GM19023 (cell line): ENCODE results near the gene CHIC2.

Experiments used
- ATAC-seq: cut with Tn5 transposase; IDR thresholded peaks from one replicate; pipeline ENCODE4 v1.9.1; 2021; ENCODE audit warnings: mild to moderate bottlenecking, moderate library complexity; ENCODE audit not compliant: unreplicated experiment

Gene CHIC2

GRCh38 chr4:54014666-54015160 lies 49.7 kb downstream of the CHIC2 start:
- no peak for ATAC-seq

DNA sequence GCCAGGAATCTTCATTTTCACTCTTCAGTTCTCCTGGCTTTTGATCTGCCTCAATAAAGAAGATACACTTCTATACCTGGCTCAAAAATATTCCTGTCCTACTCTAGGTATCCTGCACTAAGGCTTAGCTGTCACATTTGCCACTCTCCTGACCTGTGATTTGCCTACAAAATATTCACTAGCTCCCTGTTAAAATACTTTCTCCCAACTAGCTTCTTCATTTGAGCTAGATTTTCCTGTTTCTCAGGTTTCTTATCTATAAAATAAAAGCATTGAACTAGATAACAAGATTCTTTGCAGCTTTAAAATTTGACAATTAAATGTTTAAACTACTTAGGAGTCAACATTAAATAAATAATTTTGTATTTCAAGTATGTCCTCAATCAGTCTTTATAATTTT lies 53.2 kb downstream of the CHIC2 start:
- no peak for ATAC-seq

DNA sequence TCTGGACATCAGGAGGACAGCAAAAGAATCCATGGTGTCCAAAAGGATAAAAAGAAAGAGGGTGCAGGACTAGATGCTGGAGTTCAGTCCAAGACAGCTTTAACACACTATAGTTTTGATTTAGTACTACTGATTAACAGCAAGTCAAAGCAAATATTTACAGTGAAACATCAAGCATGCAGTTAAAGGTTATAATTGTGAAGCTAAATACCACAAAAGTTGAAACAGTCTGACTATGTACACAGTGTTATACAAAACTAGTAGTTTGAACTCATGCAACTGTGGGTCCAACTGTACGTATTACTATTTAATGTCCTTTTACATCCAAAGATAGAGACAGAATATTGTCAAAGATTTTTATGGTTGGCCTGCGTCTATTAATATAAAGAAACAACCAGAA lies 57.6 kb downstream of the CHIC2 start:
- ATAC-seq: no peak

GRCh38 chr4:54005475-54005874 lies 58.9 kb downstream of the CHIC2 start:
- no peak for ATAC-seq

DNA sequence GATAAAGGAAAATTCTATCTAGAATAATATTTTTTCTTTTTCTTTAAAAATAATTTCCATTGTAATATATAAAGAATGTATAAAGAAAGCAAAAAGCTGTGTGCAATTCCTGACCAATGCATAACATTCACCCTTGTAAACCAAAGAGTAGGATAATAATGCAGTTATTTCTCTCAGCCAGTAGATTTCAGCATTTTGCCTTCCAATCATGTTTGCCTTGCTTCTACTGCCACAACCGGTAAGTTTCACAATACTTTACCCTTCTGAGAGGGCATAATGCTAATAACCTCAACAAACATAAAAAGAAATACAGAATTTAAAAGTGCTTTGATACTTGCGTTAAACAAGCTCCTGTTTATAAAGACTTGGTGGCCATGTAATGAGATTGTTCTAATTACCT lies 59.9 kb downstream of the CHIC2 start:
- no peak for ATAC-seq

DNA sequence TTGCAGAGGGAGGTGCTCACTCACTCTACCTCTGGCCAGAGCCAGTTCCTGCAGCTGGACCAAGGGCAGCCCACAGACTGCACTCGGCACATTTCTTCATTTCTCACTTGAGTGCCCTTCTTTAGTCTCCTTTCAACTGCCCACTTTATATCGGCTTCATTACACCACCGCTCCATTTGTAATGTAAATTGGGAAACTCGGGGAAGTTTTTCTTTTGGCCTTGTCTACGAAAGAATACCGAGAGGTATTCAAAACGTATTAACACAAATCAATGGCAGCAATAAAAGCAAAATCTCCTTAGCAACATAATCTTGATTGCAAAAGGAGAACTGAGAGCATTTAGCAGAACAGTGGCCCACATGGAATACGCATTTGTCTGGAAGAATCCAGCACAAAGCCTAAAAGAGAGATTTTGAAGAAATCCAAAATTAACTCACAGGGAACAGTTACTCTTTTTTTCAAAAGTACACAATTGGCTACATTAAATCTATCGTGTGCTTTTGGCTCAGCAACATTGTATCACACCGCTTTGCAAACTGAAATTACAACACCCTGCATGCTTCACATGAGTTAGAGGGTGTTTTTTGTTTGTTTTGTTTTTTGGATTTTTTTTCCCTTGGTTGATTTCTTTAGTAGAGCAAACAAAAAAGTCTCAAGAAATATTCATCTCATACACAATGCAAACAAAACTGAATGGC lies 62.6 kb downstream of the CHIC2 start:
- ATAC-seq: no peak

DNA sequence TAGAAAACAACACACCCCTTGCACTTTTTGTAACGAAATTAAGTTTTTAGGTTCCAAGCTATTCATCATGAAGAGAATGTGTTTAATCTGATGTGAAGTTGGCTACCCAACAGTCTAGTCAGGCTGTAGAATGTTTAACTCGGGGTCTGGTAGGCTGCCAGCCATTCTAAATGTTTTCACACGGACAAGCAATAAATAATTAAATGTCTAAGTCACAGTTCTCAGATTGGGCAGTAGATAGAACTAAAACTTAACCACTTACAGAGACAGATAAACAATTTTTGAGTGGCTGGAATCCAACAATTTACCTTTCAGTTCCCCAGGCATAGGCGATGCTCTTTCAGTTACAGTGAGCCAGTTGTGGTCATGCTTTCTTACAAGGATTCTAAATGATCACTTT lies 66.5 kb downstream of the CHIC2 start:
- no peak for ATAC-seq

- ATAC-seq: no peak
Measured at GRCh38 chr4:53994382-53995102, 69.9 kb downstream of the CHIC2 start.

DNA sequence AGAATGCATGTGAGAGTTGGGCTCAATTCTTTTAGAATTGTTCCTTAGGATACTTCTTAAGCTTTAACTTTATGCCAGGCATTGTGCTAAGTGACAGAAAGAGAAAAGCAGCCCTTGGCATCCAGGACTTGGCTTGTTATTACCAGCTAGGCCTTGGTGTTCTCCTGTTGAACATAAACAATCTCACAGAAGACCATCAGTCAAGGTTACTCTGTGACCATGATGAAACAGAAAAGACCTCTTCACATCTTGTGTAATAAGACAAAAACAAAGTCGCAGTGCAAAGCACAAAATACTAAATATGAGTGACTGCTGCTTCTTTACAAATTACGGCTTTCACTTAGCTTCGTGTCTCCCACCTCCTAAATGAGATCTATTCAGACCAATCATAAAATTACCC lies 71.6 kb downstream of the CHIC2 start:
- no peak for ATAC-seq

DNA sequence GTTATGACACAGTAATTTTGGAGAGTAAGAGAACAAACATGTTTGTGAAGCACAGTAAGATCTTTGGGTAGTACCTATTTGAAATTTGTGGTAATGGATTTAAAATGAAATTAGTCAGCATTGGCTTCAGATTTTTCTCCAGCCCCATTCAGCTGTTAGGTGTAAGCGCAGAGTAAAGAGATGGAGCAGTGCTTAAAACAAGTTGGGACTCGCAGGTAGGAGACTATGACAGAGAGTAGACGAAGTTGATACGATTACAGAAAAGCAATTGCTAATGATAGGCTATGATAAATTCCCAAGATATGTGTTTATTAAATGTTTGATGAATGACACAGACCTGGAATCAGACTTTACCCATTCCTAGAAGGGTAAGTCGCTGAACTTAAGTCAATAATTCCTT lies 72.6 kb downstream of the CHIC2 start:
- ATAC-seq: no peak

GRCh38 chr4:53990641-53991040 lies 73.8 kb downstream of the CHIC2 start:
- no peak for ATAC-seq

GRCh38 chr4:53987761-53988171 lies 76.6 kb downstream of the CHIC2 start:
- ATAC-seq: no peak

DNA sequence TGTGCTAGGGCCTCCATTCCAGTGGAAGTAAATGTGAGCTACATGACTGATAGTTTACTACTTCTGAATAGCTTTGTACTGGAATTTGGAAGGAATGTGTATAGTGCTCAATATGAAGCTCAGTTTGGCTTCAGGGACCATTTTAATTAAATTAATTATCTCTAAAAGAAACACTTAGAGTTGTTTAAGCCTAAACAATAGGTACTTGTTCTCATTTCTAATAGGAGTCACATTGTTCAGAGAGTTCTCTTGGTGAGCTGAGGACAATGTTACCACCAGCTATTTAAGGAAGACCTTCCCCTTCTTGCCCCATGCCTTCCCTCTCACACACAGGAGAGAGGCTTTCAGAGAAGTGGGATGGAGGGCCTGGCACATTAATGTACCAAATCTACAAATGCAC lies 78.3 kb downstream of the CHIC2 start:
- no peak for ATAC-seq

DNA sequence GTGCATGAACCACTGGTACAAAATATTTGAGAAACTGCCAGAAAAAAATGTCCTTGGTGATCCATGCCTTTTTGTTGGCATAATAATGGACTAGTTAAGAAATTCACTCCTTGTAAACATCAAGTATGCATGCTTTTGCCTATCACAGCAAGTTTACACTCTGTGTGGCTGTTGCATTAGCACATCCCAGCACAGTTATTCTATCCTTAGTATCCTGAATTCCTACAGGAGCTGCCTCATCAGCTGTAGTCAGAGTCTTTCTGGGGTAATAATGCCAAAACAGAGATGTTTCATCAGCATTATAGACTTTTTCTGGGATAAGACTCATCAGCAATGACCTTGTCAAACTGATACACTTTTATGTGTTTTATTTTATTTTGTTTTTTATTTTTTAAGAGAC lies 82.8 kb downstream of the CHIC2 start:
- no peak for ATAC-seq

DNA sequence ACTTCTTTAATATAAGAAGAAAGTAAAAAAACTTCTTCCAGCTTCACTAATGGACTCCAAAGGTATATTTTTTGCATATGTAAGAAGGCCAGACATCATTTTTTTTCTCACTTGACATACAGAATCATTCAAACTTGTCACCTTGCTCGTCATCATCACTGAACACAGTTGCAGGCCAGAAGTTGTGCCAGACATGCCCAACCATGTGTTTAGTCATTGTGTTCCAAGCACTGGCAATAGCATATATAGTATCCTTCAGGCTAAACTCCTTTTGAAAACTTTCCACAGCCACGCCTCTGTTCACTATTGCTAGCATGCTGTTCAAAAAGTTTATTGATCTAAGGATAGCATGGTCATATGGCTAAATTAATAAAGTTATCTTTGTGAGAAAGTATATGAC lies 83.3 kb downstream of the CHIC2 start:
- no peak for ATAC-seq

DNA sequence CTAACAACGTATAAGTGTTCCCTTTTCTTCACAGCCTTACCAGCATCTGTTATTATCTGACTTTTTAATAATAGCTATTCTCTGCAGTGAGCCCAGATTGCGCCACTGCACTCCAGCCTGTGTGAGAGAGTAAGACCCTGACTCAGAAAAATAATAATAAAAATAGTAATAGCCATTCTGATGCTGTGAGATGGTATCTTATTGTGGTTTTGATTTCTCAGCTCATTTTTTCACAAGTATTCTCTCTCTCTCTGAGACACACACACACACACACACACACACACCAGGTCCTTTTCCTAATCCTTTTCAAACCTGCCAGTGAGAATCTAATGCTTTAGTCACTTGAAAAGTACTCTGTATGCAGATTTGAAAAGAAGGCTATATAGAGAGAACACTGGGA lies 89.8 kb downstream of the CHIC2 start:
- no peak for ATAC-seq

- no peak for ATAC-seq
Measured at GRCh38 chr4:53967986-53968385, 96.4 kb downstream of the CHIC2 start.

DNA sequence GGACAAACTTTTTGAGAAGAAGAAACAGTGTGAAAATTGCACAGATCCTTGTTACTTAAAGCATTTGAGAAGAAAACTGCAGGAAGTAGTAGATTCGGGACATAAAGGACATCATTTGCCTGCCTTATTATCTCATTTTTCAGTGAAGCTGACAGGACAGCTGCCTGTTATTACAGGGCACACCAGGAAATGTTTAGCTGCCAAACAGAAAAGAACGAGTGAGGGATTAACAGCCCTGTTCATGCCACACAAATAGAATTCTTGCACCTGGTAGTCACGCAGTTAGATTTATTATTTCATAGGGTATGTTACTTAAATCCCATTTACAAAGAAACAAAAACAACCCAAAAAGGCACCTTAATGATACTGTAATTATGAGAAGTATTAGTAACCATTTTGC lies 100.6 kb downstream of the CHIC2 start:
- no peak for ATAC-seq

- ATAC-seq: no peak
Measured at GRCh38 chr4:53963336-53963735, 101.1 kb downstream of the CHIC2 start.

DNA sequence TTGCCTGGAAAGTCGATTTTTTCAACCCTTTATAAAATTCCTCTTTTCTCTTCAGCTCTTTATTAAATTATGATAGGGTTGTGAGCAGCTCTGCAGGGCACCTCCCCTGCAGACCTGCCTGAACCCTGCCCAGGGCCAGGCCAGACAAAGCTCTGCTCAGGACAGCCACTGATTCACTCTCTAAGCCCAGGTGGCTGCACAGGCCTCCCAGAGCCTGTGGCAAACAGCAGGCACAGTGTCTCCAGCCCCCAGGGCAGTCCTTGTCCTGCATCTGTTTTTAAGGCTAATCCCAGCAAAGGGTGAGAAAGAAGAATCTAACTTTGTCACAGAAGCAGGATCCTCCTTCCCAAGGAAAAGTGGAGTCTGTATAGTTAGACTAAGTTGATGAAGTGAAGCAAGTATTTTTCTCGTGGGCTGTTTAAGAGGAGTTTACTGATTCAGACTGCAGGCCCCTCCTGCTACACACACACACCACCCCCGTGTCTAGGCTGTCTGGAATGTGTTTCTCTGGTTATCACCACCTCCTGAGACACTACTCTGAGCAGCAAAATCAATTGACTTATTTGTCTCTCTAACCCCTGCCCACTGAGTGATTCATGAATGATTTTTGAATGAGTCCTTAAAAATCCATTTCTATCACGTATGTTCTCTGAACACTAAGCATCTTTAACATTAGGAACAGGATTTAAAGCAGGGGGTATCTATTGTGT lies 101.7 kb downstream of the CHIC2 start:
- no peak for ATAC-seq

DNA sequence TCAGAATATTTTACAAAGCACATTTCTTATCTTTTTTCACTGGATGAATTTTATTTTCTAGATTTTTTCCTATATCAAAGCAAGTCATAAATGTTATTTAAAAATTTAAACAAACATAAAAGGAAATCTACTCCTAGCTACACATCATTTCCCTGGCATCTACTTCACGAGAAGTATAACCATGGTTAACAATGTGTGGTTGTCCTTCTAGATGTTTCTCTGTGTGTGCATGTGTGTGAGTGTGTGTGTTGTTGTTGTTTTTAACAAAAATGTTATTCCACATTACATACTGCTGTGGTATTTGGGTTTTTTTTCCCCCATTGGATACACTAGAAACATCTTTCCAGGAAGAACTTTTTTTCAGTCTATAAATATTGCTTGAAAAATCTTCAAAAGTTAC lies 103.1 kb downstream of the CHIC2 start:
- no peak for ATAC-seq

GRCh38 chr4:53960843-53961242 lies 103.6 kb downstream of the CHIC2 start:
- ATAC-seq: no peak
